GM23338 (cell line): ENCODE data around the gene USP6. TPM values are rescaled to one million over a fixed set of nuclear protein-coding genes. Genes with fewer than 3 reads are reported as not detected.

Source experiments
- ATAC-seq: fragments of 200-7000 bp; cut with Tn5 transposase; 3 replicates; pipeline ENCODE4 v1.9.1; 2020
- DNase-seq: peaks from one replicate; pipeline ENCODE4 v3.0.0-alpha.2; 2015; ENCODE audit warnings: low spot score
- H2AFZ ChIP-seq: fragments of 200-600 bp; sonication (generic); 2 replicates; pipeline ENCODE4 v1.8.0; 2016; ENCODE audit warnings: antibody characterized with exemption, mild to moderate bottlenecking, moderate library complexity
- H3F3A ChIP-seq: fragments of 200-600 bp; sonication (generic); replicated peaks from 2 replicates; pipeline ENCODE4 v1.8.0; 2017; ENCODE audit warnings: antibody characterized with exemption, mixed run types, low read depth
- H3K27ac ChIP-seq: fragments of 200-600 bp; sonication (generic); 2 replicates; pipeline ENCODE4 v1.6.1; 2016; ENCODE audit warnings: low read depth
- H3K27me3 ChIP-seq: fragments of 200-600 bp; sonication (generic); 2 replicates; pipeline ENCODE4 v1.8.0; 2016; ENCODE audit warnings: mild to moderate bottlenecking, mixed run types, moderate library complexity; ENCODE audit not compliant: insufficient read depth
- H3K36me3 ChIP-seq: fragments of 200-600 bp; sonication (generic); 2 replicates; pipeline ENCODE4 v1.8.0; 2016; ENCODE audit warnings: mild to moderate bottlenecking; ENCODE audit not compliant: insufficient read depth
- H3K4me1 ChIP-seq: fragments of 200-600 bp; sonication (generic); 2 replicates; pipeline ENCODE4 v1.8.0; 2016; ENCODE audit warnings: mild to moderate bottlenecking, moderate library complexity; ENCODE audit not compliant: insufficient read depth
- H3K4me2 ChIP-seq: fragments of 200-600 bp; sonication (generic); 2 replicates; pipeline ENCODE4 v1.7.1; 2017; ENCODE audit warnings: mixed run types
- H3K4me3 ChIP-seq: fragments of 200-600 bp; sonication (generic); 2 replicates; pipeline ENCODE4 v1.6.1; 2016; ENCODE audit warnings: mixed run types
- H3K79me2 ChIP-seq: fragments of 200-600 bp; sonication (generic); replicated peaks from 2 replicates; pipeline ENCODE4 v1.8.0; 2017; ENCODE audit warnings: mild to moderate bottlenecking; ENCODE audit not compliant: insufficient read depth
- H3K9me2 ChIP-seq: fragments of 200-600 bp; sonication (generic); 2 replicates; pipeline ENCODE4 v1.8.0; 2017; ENCODE audit not compliant: insufficient read depth
- H4K20me1 ChIP-seq: fragments of 200-600 bp; sonication (generic); replicated peaks from 2 replicates; pipeline ENCODE4 v1.8.0; 2017; ENCODE audit warnings: mild to moderate bottlenecking; ENCODE audit not compliant: insufficient read depth
- H3K27ac Mint-ChIP-seq: 2 replicates; pipeline ENCODE4 v1.8.0; 2020; ENCODE audit warnings: inconsistent platforms, mild to moderate bottlenecking, moderate library complexity, mixed read lengths
- H3K27me3 Mint-ChIP-seq: 3 replicates; pipeline ENCODE4 v1.8.0; 2022; ENCODE audit warnings: low read depth, mild to moderate bottlenecking, moderate library complexity, mixed read lengths, inconsistent platforms; ENCODE audit not compliant: insufficient read depth, poor library complexity
- H3K36me3 Mint-ChIP-seq: 3 replicates; pipeline ENCODE4 v1.8.0; 2021; ENCODE audit warnings: low read depth, mild to moderate bottlenecking, inconsistent platforms, moderate library complexity, mixed read lengths
- H3K4me1 Mint-ChIP-seq: 3 replicates; pipeline ENCODE4 v1.8.0; 2020; ENCODE audit warnings: mild to moderate bottlenecking, inconsistent platforms, mixed read lengths
- H3K4me3 Mint-ChIP-seq: 3 replicates; pipeline ENCODE4 v1.8.0; 2021; ENCODE audit warnings: moderate library complexity, mild to moderate bottlenecking, inconsistent platforms, mixed read lengths
- H3K9me3 Mint-ChIP-seq: 3 replicates; pipeline ENCODE4 v1.8.0; 2020; ENCODE audit warnings: moderate library complexity, mild to moderate bottlenecking, inconsistent platforms, mixed read lengths
- CREB1 ChIP-seq: fragments of 250-450 bp; sonication (Bioruptor Pico); IDR thresholded peaks from 2 replicates; pipeline ENCODE4 v1.5.0; 2020; ENCODE audit warnings: low read depth, mild to moderate bottlenecking, moderate library complexity
- EZH2 ChIP-seq: fragments of 200-600 bp; sonication (generic); IDR thresholded peaks from one replicate; pipeline ENCODE4 v1.8.0; 2017; ENCODE audit warnings: antibody characterized with exemption, mild to moderate bottlenecking, low read depth; ENCODE audit not compliant: unreplicated experiment
- EZH2phosphoT487 ChIP-seq: fragments of 200-600 bp; sonication (generic); IDR thresholded peaks from one replicate; pipeline ENCODE4 v1.8.1; 2018; ENCODE audit warnings: antibody characterized with exemption; ENCODE audit not compliant: unreplicated experiment
- JUNB ChIP-seq: IDR thresholded peaks from one replicate; pipeline ENCODE4 v1.6.1; 2016; ENCODE audit warnings: antibody characterized with exemption; ENCODE audit not compliant: unreplicated experiment
- POLR2AphosphoS5 ChIP-seq: IDR thresholded peaks from 2 replicates; pipeline ENCODE4 v1.6.1; 2016; ENCODE audit warnings: antibody characterized with exemption, low read depth
- STAT1 ChIP-seq: IDR thresholded peaks from one replicate; pipeline ENCODE4 v1.6.1; 2016; ENCODE audit warnings: antibody characterized with exemption; ENCODE audit not compliant: unreplicated experiment
- ZNF331 ChIP-seq: fragments of 250-450 bp; sonication (Bioruptor Pico); IDR thresholded peaks from 2 replicates; pipeline ENCODE4 v1.5.0; 2020; ENCODE audit warnings: low read depth, mild to moderate bottlenecking, moderate library complexity
- polyA plus RNA-seq: library from polyadenylated mRNA; unstranded; fragments of >200 nt; fragmentation: Nextera tagmentation; extraction: Ambion mirVana; gene quantifications from 2 replicates; pipeline ENCODE4 v1.2.1, GENCODE V29; 2016
- total RNA-seq: library from RNA; depleted of rRNA; stranded (reverse); fragments of >200 nt; shearing (Covaris generic); gene quantifications from 2 replicates; pipeline ENCODE4 v1.2.3, GENCODE V29; 2014
- TF ChIP-seq, protein P1 (sequence below): fragments of 250-450 bp; sonication (Bioruptor Pico); IDR thresholded peaks from 2 replicates; pipeline ENCODE4 v1.5.0; 2020; ENCODE audit warnings: mild to moderate bottlenecking, moderate library complexity
- TF ChIP-seq, protein P2 (sequence below): IDR thresholded peaks from 2 replicates; pipeline ENCODE4 v1.6.1; 2016; ENCODE audit warnings: antibody characterized with exemption
- TF ChIP-seq, protein P3 (sequence below): IDR thresholded peaks from one replicate; pipeline ENCODE4 v1.6.1; 2018; ENCODE audit warnings: antibody characterized with exemption; ENCODE audit not compliant: unreplicated experiment

USP6 gene
- total and polyA plus RNA-seq, 2 experiments from 2014 or later: 0.94 to 1.3 TPM

DNA sequence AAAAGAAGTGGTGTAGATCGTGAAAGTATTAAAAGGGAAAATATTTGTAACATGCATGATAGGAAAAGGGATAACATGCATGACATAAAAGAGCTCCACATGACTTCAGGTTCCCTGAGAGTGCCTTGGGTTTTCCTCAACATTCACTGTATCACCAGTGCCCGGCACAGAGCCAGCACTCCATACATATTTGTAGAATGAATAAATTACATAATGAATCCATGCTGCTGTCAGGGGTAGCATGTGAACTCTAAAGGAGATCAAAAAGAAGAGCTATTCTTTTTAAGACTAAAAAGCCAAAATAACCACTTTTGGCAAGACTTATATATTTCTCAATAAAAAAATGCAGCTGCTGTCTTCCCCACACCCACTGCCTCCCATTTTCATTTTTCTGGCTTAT is 78.5 kb downstream of the USP6 start:
- 0 out of 2 replicates have a peak, but pooled peaks cover 3% of the 10 kb centered on the region for H3F3A ChIP-seq
- TF ChIP-seq, protein P1, sequence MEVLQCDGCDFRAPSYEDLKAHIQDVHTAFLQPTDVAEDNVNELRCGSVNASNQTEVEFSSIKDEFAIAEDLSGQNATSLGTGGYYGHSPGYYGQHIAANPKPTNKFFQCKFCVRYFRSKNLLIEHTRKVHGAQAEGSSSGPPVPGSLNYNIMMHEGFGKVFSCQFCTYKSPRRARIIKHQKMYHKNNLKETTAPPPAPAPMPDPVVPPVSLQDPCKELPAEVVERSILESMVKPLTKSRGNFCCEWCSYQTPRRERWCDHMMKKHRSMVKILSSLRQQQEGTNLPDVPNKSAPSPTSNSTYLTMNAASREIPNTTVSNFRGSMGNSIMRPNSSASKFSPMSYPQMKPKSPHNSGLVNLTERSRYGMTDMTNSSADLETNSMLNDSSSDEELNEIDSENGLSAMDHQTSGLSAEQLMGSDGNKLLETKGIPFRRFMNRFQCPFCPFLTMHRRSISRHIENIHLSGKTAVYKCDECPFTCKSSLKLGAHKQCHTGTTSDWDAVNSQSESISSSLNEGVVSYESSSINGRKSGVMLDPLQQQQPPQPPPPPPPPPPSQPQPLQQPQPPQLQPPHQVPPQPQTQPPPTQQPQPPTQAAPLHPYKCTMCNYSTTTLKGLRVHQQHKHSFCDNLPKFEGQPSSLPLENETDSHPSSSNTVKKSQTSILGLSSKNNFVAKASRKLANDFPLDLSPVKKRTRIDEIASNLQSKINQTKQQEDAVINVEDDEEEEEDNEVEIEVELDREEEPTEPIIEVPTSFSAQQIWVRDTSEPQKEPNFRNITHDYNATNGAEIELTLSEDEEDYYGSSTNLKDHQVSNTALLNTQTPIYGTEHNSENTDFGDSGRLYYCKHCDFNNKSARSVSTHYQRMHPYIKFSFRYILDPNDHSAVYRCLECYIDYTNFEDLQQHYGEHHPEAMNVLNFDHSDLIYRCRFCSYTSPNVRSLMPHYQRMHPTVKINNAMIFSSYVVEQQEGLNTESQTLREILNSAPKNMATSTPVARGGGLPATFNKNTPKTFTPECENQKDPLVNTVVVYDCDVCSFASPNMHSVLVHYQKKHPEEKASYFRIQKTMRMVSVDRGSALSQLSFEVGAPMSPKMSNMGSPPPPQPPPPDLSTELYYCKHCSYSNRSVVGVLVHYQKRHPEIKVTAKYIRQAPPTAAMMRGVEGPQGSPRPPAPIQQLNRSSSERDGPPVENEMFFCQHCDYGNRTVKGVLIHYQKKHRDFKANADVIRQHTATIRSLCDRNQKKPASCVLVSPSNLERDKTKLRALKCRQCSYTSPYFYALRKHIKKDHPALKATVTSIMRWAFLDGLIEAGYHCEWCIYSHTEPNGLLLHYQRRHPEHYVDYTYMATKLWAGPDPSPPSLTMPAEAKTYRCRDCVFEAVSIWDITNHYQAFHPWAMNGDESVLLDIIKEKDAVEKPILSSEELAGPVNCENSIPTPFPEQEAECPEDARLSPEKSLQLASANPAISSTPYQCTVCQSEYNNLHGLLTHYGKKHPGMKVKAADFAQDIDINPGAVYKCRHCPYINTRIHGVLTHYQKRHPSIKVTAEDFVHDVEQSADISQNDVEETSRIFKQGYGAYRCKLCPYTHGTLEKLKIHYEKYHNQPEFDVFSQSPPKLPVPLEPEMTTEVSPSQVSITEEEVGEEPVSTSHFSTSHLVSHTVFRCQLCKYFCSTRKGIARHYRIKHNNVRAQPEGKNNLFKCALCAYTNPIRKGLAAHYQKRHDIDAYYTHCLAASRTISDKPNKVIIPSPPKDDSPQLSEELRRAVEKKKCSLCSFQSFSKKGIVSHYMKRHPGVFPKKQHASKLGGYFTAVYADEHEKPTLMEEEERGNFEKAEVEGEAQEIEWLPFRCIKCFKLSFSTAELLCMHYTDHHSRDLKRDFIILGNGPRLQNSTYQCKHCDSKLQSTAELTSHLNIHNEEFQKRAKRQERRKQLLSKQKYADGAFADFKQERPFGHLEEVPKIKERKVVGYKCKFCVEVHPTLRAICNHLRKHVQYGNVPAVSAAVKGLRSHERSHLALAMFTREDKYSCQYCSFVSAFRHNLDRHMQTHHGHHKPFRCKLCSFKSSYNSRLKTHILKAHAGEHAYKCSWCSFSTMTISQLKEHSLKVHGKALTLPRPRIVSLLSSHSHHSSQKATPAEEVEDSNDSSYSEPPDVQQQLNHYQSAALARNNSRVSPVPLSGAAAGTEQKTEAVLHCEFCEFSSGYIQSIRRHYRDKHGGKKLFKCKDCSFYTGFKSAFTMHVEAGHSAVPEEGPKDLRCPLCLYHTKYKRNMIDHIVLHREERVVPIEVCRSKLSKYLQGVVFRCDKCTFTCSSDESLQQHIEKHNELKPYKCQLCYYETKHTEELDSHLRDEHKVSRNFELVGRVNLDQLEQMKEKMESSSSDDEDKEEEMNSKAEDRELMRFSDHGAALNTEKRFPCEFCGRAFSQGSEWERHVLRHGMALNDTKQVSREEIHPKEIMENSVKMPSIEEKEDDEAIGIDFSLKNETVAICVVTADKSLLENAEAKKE (CRISPR knock-in tag): no peak
- ATAC-seq (no peak), DNase-seq (no peak)
- Mint-ChIP-seq H3K4me1 (no peaks in the 10 kb centered on the region; the same call in 1 of the 3 replicates), H3K36me3 (peaks cover 21% of the 10 kb centered on the region), H3K27ac (no peak overlapping the region), H3K9me3 (peaks cover 28% of the 10 kb centered on the region), H3K27me3 (peaks cover 16% of the 10 kb centered on the region), H3K4me3 (no peak overlapping the region)
- H3K36me3 ChIP-seq: peaks cover 14% of the 10 kb centered on the region
- H3K9me2 ChIP-seq: peaks cover 17% of the 10 kb centered on the region; the same call in 1 of the 2 replicates
- H3K79me2 ChIP-seq: peaks cover 22% of the 10 kb centered on the region
- H3K27me3 ChIP-seq: no peaks in the 10 kb centered on the region
- no peak overlapping the region for H3K4me2 ChIP-seq
- H2AFZ ChIP-seq: no peak overlapping the region
- H3K27ac ChIP-seq: no peak overlapping the region
- H4K20me1 ChIP-seq: no peaks in the 10 kb centered on the region
- H3K4me3 ChIP-seq: no peak overlapping the region
- H3K4me1 ChIP-seq: peaks cover 6% of the 10 kb centered on the region

DNA sequence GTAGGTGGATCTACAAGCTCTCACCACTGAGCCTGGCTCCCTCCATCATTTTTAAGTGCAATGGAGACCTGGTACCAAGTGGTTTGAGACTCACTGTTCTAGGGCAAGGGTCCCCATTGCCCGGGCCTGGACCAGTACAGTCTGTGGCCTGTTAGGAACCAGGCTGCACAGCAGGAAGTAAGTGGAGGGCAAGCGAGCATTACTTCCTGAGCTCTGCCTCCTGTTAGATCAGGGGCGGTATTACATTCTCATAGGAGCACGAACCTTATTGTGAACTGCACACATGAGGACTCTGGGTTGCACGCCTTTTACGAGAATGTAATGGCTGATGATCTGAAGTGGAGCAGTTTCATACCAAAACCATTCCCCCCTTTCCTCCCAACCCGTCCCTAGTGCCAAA is 82.6 kb downstream of the USP6 start:
- H3K27me3 ChIP-seq: no peaks in the 10 kb centered on the region
- no peak overlapping the region for H3K4me3 ChIP-seq
- Mint-ChIP-seq H3K9me3 (no peaks in the 10 kb centered on the region), H3K4me3 (no peak overlapping the region), H3K36me3 (no peaks in the 10 kb centered on the region), H3K27ac (no peak overlapping the region), H3K27me3 (peaks cover 3% of the 10 kb centered on the region), H3K4me1 (no peaks in the 10 kb centered on the region; the same call in 2 of the 3 replicates)
- no peak for ATAC-seq
- H3K4me2 ChIP-seq: no peak overlapping the region
- DNase-seq: no peak
- H3K27ac ChIP-seq: no peak overlapping the region
- H3K9me2 ChIP-seq: no peaks in the 10 kb centered on the region
- H3F3A ChIP-seq: no peaks in the 10 kb centered on the region
- H3K4me1 ChIP-seq: no peaks in the 10 kb centered on the region
- H3K79me2 ChIP-seq: no peaks in the 10 kb centered on the region
- no peaks in the 10 kb centered on the region for H3K36me3 ChIP-seq
- no peak overlapping the region for H2AFZ ChIP-seq
- no peaks in the 10 kb centered on the region for H4K20me1 ChIP-seq
- TF ChIP-seq EZH2phosphoT487: no peak
- TF ChIP-seq CREB1 (CRISPR knock-in tag): no peak
- TF ChIP-seq POLR2AphosphoS5: no peak
- TF ChIP-seq ZNF331: no peak
- TF ChIP-seq, protein P2, sequence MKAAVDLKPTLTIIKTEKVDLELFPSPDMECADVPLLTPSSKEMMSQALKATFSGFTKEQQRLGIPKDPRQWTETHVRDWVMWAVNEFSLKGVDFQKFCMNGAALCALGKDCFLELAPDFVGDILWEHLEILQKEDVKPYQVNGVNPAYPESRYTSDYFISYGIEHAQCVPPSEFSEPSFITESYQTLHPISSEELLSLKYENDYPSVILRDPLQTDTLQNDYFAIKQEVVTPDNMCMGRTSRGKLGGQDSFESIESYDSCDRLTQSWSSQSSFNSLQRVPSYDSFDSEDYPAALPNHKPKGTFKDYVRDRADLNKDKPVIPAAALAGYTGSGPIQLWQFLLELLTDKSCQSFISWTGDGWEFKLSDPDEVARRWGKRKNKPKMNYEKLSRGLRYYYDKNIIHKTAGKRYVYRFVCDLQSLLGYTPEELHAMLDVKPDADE: no peak
- TF ChIP-seq EZH2: no peak
- TF ChIP-seq JUNB: no peak
- TF ChIP-seq, protein P3, sequence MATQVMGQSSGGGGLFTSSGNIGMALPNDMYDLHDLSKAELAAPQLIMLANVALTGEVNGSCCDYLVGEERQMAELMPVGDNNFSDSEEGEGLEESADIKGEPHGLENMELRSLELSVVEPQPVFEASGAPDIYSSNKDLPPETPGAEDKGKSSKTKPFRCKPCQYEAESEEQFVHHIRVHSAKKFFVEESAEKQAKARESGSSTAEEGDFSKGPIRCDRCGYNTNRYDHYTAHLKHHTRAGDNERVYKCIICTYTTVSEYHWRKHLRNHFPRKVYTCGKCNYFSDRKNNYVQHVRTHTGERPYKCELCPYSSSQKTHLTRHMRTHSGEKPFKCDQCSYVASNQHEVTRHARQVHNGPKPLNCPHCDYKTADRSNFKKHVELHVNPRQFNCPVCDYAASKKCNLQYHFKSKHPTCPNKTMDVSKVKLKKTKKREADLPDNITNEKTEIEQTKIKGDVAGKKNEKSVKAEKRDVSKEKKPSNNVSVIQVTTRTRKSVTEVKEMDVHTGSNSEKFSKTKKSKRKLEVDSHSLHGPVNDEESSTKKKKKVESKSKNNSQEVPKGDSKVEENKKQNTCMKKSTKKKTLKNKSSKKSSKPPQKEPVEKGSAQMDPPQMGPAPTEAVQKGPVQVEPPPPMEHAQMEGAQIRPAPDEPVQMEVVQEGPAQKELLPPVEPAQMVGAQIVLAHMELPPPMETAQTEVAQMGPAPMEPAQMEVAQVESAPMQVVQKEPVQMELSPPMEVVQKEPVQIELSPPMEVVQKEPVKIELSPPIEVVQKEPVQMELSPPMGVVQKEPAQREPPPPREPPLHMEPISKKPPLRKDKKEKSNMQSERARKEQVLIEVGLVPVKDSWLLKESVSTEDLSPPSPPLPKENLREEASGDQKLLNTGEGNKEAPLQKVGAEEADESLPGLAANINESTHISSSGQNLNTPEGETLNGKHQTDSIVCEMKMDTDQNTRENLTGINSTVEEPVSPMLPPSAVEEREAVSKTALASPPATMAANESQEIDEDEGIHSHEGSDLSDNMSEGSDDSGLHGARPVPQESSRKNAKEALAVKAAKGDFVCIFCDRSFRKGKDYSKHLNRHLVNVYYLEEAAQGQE: no peak
- TF ChIP-seq STAT1: no peak
